GM12865 (cell line): ENCODE data around the gene LRRC14B.
"Not testable (repeated sequence)": the region's sequence is repeated elsewhere in the genome, so short reads cannot be mapped to it uniquely, and the experiment has no call there.

ENCODE experiments used
- DNase-seq: peaks from one replicate; pipeline ENCODE4 v3.0.0; 2010; ENCODE audit warnings: low read depth
- H3K4me3 ChIP-seq: 2 replicates; pipeline ENCODE4 v1.5.1; 2011; ENCODE audit warnings: mild to moderate bottlenecking, low read depth, low read length, control low read depth
- CTCF ChIP-seq: IDR thresholded peaks from 2 replicates; pipeline ENCODE4 v1.5.1; 2011; ENCODE audit warnings: low read length, control low read depth, low read depth, inconsistent platforms; ENCODE audit not compliant: insufficient read depth; ENCODE audit errors: missing control alignments

Gene LRRC14B

GRCh38 chr5:196350-196749 lies 5.1 kb downstream of the LRRC14B start:
- no peak overlapping the region for H3K4me3 ChIP-seq
- no peak for TF ChIP-seq CTCF
- no peak for DNase-seq

- H3K4me3 ChIP-seq, DNase-seq: not testable (repeated sequence)
Measured at GRCh38 chr5:197031-197430, 5.7 kb downstream of the LRRC14B start.

- no peak for TF ChIP-seq CTCF
- no peak overlapping the region for H3K4me3 ChIP-seq
- no peak for DNase-seq
Measured at GRCh38 chr5:197892-198489, 6.7 kb downstream of the LRRC14B start.

GRCh38 chr5:198516-199196 lies 7.4 kb downstream of the LRRC14B start:
- H3K4me3 ChIP-seq: no peak overlapping the region
- no peak for DNase-seq
- no peak for TF ChIP-seq CTCF

- TF ChIP-seq CTCF: no peak
- H3K4me3 ChIP-seq: no peak overlapping the region
- no peak for DNase-seq
Measured at GRCh38 chr5:199197-199949, 8.1 kb downstream of the LRRC14B start.

- H3K4me3 ChIP-seq: no peak overlapping the region
- no peak for TF ChIP-seq CTCF
- DNase-seq: no peak
Measured at GRCh38 chr5:199950-200645, 8.8 kb downstream of the LRRC14B start.

- no peak overlapping the region for H3K4me3 ChIP-seq
- no peak for DNase-seq
- no peak for TF ChIP-seq CTCF
Measured at GRCh38 chr5:200985-201384, 9.7 kb downstream of the LRRC14B start.
